GM18861 (cell line): ENCODE results near the gene SLC7A1.

Experiments
- ATAC-seq: cut with Tn5 transposase; IDR thresholded peaks from one replicate; pipeline ENCODE4 v1.9.1; 2021; ENCODE audit not compliant: unreplicated experiment

SLC7A1 gene

DNA sequence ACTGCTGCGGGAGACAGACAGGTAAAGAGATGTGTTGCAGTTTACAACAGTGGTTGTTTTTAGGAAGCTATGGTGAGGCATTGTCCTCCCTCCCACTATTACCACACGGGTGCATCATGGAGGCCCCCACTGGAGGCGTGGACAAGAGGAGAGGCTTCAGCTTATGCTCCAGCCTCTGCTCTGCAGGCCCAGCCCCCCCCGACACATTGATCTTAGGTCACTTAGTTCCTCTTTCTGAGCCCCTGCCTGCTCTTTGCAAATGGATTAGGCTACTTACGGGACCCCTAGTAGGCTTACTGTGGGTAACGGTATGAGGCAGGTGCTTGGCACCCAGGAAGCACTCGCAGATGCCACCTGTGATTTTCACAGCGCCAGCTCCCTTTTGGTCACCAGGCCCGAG lies 123.9 kb downstream of the SLC7A1 start:
- ATAC-seq: no peak

DNA sequence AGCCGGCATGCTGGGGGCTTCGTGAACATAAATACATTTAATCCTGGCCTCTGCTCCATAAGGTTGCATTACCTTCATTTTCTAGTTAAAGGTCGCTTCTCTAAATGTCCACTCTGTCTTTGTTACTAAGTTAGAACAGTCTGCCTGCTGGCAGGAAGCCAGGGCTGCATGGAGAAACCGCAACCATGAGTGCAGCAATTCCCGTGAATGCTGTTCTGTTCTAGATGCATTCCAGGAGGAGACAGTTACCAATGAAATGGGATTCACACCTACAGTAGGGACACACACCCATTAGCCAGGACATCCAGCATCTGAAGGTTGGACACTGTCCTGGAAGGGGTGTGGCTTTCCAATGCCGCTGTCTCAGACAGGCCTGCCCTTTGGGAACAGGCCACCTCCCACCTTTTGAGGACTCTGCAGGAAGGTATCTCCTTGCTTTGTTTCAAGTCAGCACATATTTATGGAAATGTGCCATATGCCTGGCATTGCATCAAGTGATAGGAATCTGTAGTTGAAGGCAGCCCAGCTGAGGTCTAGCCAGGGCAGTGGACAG lies 129.7 kb downstream of the SLC7A1 start:
- ATAC-seq: no peak

DNA sequence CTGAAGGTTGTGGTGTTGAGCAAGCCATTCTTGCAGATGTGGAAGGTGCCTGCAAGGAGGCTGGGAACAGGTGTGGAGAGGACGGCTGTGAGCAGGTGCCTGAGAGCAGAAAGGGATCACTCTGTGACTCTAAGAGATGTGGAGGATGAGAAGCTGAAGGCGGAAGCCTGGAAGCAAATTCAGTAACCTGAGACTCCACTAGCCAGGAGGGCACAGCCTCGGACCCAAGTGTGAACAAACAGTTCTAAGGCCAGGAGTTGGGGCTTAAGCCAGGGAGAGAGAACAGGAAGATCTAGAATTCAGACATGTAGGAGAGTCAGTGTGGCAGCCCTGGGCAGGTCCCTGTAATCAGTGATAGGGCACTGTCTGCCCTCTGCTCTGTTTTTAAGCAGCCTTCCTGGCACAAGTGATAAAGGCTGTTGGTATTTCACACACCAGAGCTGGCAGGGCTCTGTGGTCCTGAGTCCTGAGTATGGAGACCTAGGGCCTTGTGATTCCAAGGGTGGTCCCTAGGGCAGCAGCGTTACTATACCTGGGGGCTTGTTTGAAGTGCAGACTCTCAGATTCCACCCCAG lies 131.3 kb downstream of the SLC7A1 start:
- ATAC-seq: no peak

DNA sequence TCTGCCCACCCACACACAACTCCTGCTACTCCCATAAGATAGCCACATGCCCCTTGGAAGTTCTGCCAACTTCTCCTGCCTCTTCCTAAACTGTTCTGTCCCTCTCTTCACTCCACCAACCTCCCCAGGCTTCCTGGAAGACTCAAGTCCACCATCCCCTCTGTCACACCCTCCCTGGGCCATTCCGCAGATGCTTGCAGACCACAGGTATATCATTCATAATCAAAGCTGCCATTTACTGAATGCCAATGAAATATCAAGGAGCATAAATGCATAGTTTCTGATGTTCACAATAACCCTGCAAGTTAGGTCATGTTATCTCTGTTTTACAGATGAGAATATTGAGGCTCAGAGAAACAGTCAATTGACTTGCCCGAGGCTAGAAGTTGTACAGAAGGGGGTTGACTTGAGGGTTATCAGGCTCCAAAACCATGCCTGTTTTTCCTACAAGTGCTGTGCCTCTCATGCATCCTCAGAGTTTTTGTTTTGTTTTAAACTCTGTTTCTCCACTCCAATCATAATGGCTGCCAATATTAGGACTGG lies 135.6 kb downstream of the SLC7A1 start:
- no peak for ATAC-seq
